ENCODE results near the gene SUN2. TPM values are rescaled to one million over a fixed set of nuclear protein-coding genes. Genes with fewer than 3 reads are reported as not detected.

The SUN2 gene
- total and polyA plus RNA-seq, 8 donors = 44.8 to 99.2 (median 76.4) TPM

DNA sequence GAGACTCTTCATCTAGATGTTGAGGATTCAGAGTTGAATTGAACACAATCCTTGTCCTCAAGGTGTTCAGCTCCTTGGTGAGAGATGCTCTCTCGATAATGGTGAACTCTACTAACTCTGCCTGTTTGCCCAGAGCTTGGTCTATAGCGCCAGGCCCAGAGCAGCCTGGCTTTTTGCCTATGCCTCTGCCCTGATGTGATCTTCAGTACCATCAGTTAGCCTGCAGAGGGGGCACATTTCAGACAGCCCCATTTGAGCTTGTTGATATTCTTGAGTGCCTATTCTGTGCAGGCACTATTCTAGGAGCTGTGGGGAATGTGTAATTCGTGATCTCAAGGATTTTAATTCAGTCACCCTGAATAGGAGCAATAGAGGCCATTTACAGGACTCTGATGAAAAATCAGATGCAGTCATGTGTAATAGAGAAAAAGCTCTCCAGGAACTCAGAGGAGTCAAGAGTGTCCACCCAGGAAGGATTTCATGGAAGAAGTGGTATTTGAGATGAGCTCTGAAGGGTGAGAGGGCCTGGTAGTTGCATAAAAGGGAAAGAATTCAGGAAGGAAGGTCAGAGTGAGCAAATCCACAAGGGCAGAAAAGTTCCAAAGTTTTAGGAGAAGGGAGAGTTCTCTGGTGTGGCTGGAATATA lies 30.7 kb downstream of the SUN2 start:
- intact Hi-C loops (cut with DNase I) = no loop called here
- FAIRE-seq (no peak), ATAC-seq (peak in 3 of 4 donors; percentile 40 to 65 (median 55)), DNase-seq (peak in 1 of 6 donors; percentile 13)
- Histone ChIP-seq H3K27ac (no peak overlapping the region), H3K4me3 (no peak overlapping the region), H3K27me3 (no peaks in the 10 kb centered on the region), H3K9me3 (no peaks in the 10 kb centered on the region), H3K4me1 (no peaks in the 10 kb centered on the region), H3K36me3 (peaks cover 4 to 85% (median 51%) of the 10 kb centered on the region in 3 donors)
- 60 to 62% methylated on average over 3 of the region's 3 CpGs for WGBS, 2 donors
- peak in 1 of 4 donors; percentile 11 for TF ChIP-seq CTCF (IDR thresholded peaks at IDR 0.05)

DNA sequence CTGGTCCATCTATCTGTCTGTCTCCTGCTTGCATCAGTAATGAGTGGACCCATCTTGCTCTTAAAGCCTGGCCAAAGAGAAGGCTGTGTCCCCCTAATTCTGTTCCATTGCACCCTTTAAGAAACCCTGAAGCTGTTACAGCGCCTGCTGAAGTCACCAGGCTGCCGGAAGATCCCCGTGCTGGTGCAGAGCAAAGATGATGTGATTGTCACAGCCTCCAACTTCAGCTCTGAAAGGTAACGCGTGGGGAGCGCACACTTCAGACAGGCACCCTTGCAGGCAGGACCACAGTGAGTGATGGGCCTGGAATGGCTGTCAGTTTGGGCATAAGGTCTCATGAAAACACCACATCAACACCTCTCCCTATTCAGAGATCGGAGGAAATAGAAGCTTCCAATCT lies 31.6 kb downstream of the SUN2 start:
- DNase-seq (peak in 1 of 6 donors; percentile 13), ATAC-seq (no peak), FAIRE-seq (no peak)
- no peak overlapping the region for H3K4me3 ChIP-seq
- intact Hi-C loops (cut with DNase I) = no loop called here
- no peak for TF ChIP-seq CTCF (IDR thresholded peaks at IDR 0.05)
- 94 to 96% methylated on average over 7 of the region's 7 CpGs for WGBS, 2 donors
- no peaks in the 10 kb centered on the region for H3K9me3 ChIP-seq
- H3K27me3 ChIP-seq = no peaks in the 10 kb centered on the region
- H3K27ac ChIP-seq = no peak overlapping the region
- H3K36me3 ChIP-seq = peaks cover 0 to 76% (median 44%) of the 10 kb centered on the region in 3 donors
- no peaks in the 10 kb centered on the region for H3K4me1 ChIP-seq

DNA sequence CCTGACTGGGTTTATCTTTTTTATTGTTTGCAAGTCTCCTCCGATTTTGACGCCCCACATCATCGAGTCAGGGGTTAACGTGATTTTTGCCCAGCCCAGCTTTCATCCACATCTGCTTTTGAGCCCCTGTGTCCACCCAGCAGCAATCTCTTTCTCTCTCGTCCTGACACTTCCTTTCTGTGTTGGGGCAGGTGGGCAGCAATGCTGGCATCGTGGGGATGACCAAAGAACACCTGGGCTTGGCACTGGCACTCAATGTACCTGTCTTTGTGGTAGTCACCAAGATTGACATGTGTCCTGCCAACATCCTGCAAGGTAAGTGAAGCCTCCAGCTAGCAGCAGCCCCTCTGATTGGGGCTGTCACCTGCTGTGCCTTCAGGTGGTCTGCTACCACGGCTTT lies 34.2 kb downstream of the SUN2 start:
- Histone ChIP-seq H3K4me1 (peaks cover 0 to 15% (median 8%) of the 10 kb centered on the region in 3 donors), H3K27ac (no peak overlapping the region), H3K9me3 (no peaks in the 10 kb centered on the region), H3K36me3 (peaks cover 0 to 57% (median 27%) of the 10 kb centered on the region in 3 donors), H3K4me3 (no peak overlapping the region), H3K27me3 (no peaks in the 10 kb centered on the region)
- TF ChIP-seq CTCF (IDR thresholded peaks at IDR 0.05) = no peak
- FAIRE-seq (no peak), ATAC-seq (no peak), DNase-seq (peak in 1 of 6 donors; percentile 9)
- intact Hi-C loops (cut with DNase I) = no loop called here
- 81 to 83% methylated on average over 7 of the region's 7 CpGs for WGBS, 2 donors

DNA sequence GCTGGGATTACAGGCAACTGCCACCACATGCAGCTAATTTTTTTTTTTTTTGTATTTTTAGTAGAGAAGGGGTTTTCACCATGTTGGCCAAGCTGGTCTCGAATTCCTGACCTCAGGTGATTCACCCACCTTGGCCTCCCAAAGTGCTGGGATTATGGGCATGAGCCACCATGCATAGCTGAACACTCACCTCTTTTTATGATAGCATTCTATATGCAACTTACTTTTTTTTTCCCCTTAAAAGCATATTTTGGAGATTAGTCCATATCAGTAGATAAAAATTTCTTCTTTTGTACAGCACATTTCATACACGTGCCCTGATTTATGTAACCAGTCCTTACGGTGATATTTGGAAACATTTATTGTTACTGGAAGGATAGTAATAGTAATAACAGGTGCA lies 35.4 kb downstream of the SUN2 start:
- 87 to 90% methylated on average over 3 of the region's 3 CpGs for WGBS, 2 donors
- FAIRE-seq = no peak
- intact Hi-C loops (cut with DNase I) = no loop called here
- DNase-seq = no peak
- ATAC-seq = no peak
- Histone ChIP-seq H3K27me3 (no peaks in the 10 kb centered on the region), H3K4me1 (peaks cover 0 to 15% (median 8%) of the 10 kb centered on the region in 3 donors), H3K27ac (no peak overlapping the region), H3K4me3 (no peak overlapping the region), H3K36me3 (peaks cover 0 to 54% (median 15%) of the 10 kb centered on the region in 3 donors), H3K9me3 (no peaks in the 10 kb centered on the region)
- no peak for TF ChIP-seq CTCF (IDR thresholded peaks at IDR 0.05)

DNA sequence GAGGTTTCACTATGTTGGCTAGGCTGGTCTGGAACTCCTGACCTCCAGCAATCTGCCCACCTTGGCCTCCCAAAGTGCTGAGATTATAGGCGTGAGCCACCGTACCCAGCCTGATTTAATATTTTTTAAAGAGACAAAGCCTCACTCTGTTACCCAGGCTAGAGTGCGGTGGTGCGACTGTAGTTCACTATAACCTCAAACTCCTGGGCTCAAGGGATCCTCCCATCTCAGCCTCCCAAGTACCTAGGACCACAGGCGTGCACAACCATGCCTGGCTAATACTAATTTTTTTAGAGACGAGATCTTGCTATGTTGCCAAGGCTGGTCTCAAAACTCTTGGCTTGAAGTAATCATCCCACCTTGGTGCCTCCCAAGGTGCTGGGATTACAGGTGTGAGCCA lies 36.6 kb downstream of the SUN2 start:
- Histone ChIP-seq H3K4me1 (peaks cover 0 to 15% (median 8%) of the 10 kb centered on the region in 3 donors), H3K27ac (peak overlapping the region in 2 of 4 donors; percentile 49 to 60), H3K4me3 (no peak overlapping the region), H3K27me3 (no peaks in the 10 kb centered on the region), H3K36me3 (peaks cover 0 to 42% (median 6%) of the 10 kb centered on the region in 3 donors), H3K9me3 (no peaks in the 10 kb centered on the region)
- DNase-seq (no peak), ATAC-seq (no peak), FAIRE-seq (no peak)
- intact Hi-C loops (cut with DNase I) = no loop called here
- 91 to 95% methylated on average over 6 of the region's 6 CpGs for WGBS, 2 donors
- TF ChIP-seq CTCF (IDR thresholded peaks at IDR 0.05) = no peak

All from pancreas (tissue), 10 donors.